ENCODE measurements around the gene GATM.

The GATM gene

DNA sequence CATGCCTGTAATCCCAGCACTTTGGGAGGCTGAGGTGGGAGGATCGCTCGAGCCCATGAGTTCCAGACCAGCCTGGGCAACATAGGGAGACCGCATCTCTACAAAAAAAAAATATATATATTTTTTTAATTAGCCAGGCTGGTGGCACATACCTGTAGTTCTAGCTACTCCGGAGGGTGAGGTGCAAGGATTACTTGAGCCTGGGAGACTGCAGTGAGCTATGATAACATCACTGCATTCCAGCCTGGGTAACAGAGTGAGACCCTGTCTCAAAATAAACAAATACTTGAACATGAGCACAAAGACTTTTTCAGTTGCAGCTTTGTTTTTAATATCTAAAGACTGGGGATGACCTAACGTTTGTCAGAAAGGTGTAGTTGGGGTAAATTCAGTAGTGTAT, 31.3 kb upstream of the GATM start:
- Histone ChIP-seq H3F3A (ENCODE audit: low read depth) (peaks cover 12% of the 10 kb centered on the region), H3K9ac (ENCODE audit: low read depth, low read length, poor library complexity, severe bottlenecking) (no peak overlapping the region), H3K27me3 (ENCODE audit: insufficient read depth, low read length, poor library complexity, severe bottlenecking) (no peaks in the 10 kb centered on the region), H3K79me2 (ENCODE audit: insufficient read depth, low read length) (peaks cover 36% of the 10 kb centered on the region), H3K9me3 (ENCODE audit: insufficient read depth, low read depth, low read length) (no peaks in the 10 kb centered on the region), H3K4me1 (ENCODE audit: insufficient read depth, low read length, poor library complexity, severe bottlenecking) (peaks cover 35% of the 10 kb centered on the region), H2AFZ (ENCODE audit: low read length) (no peak overlapping the region), H3K4me2 (ENCODE audit: low read depth, low read length, poor library complexity, severe bottlenecking) (no peak overlapping the region), H3K4me3 (ENCODE audit: low read length, poor library complexity, severe bottlenecking) (no peak overlapping the region), H4K20me1 (ENCODE audit: insufficient read depth, low read length, poor library complexity, severe bottlenecking) (peaks cover 57% of the 10 kb centered on the region), H3K9me2 (replicated peaks; ENCODE audit: low read depth, low read length) (no peaks in the 10 kb centered on the region), H3K36me3 (ENCODE audit: insufficient read depth, low read length) (peaks cover 32% of the 10 kb centered on the region; the same call in 1 of the 2 replicates)
- TF ChIP-seq EZH2phosphoT487 (IDR thresholded peaks at IDR 0.05; ENCODE audit: borderline replicate concordance) (no peak), CTCF (conservative IDR thresholded peaks at IDR 0.05; ENCODE audit: low read length) (no peak)

GRCh38 chr15:45407786-45408185, 29.4 kb upstream of the GATM start:
- Histone ChIP-seq H4K20me1 (ENCODE audit: insufficient read depth, low read length, poor library complexity, severe bottlenecking) (peaks cover 56% of the 10 kb centered on the region), H3K79me2 (ENCODE audit: insufficient read depth, low read length) (peaks cover 47% of the 10 kb centered on the region), H3K36me3 (ENCODE audit: insufficient read depth, low read length) (peaks cover 29% of the 10 kb centered on the region; the same call in 1 of the 2 replicates), H3K9me2 (replicated peaks; ENCODE audit: low read depth, low read length) (no peaks in the 10 kb centered on the region), H3K9me3 (ENCODE audit: insufficient read depth, low read depth, low read length) (no peaks in the 10 kb centered on the region), H3K27me3 (ENCODE audit: insufficient read depth, low read length, poor library complexity, severe bottlenecking) (no peaks in the 10 kb centered on the region), H3K4me2 (ENCODE audit: low read depth, low read length, poor library complexity, severe bottlenecking) (peak overlapping the region; percentile 10), H3F3A (ENCODE audit: low read depth) (peaks cover 4% of the 10 kb centered on the region; the same call in 1 of the 2 replicates), H2AFZ (ENCODE audit: low read length) (no peak overlapping the region), H3K4me3 (ENCODE audit: low read length, poor library complexity, severe bottlenecking) (no peak overlapping the region), H3K9ac (ENCODE audit: low read depth, low read length, poor library complexity, severe bottlenecking) (no peak overlapping the region), H3K4me1 (ENCODE audit: insufficient read depth, low read length, poor library complexity, severe bottlenecking) (peaks cover 27% of the 10 kb centered on the region)
- TF ChIP-seq EZH2phosphoT487 (IDR thresholded peaks at IDR 0.05; ENCODE audit: borderline replicate concordance) (no peak), CTCF (conservative IDR thresholded peaks at IDR 0.05; ENCODE audit: low read length) (no peak)

DNA sequence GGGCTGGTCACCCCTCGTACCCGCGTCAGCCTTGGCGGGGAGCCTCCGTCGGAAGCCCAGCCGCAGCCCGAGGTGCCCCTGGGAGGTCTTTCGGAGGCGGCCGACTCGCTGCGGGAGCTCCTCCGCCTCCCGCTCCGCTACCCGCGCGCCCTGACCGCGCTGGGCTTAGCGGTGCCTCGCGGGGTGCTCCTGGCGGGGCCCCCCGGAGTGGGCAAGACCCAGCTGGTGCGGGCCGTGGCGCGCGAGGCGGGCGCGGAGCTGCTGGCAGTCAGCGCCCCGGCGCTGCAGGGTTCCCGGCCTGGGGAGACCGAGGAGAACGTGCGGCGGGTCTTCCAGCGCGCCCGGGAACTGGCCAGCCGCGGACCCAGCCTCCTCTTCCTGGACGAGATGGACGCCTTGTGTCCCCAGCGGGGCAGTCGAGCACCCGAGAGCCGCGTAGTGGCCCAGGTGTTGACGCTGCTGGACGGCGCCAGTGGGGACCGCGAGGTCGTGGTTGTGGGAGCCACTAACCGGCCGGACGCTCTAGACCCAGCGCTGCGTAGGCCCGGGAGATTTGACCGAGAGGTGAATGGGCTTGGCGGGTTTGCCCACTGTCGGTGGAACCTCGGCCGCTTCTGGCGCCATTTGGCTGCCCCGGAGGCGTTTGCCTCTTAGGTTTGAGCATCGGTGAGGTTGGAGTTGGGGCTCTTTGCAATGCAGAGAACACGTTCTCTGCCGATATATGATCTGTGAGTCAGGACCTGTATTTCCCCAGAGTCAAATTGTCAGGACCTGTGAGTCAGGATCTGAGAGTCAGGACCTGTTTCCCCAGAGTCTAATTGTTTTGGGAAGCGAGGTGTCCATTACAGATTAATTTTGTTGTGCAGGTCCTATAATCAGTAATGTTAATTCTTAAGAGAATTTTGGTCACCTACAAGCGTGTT, 24.9 kb upstream of the GATM start:
- Histone ChIP-seq H3K4me2 (ENCODE audit: low read depth, low read length, poor library complexity, severe bottlenecking) (peak overlapping the region; percentile 88), H3K79me2 (ENCODE audit: insufficient read depth, low read length) (peaks cover 58% of the 10 kb centered on the region), H3K9me2 (replicated peaks; ENCODE audit: low read depth, low read length) (no peaks in the 10 kb centered on the region), H3K9me3 (ENCODE audit: insufficient read depth, low read depth, low read length) (no peaks in the 10 kb centered on the region), H3K36me3 (ENCODE audit: insufficient read depth, low read length) (peaks cover 10% of the 10 kb centered on the region; the same call in 1 of the 2 replicates), H4K20me1 (ENCODE audit: insufficient read depth, low read length, poor library complexity, severe bottlenecking) (peaks cover 46% of the 10 kb centered on the region), H3K9ac (ENCODE audit: low read depth, low read length, poor library complexity, severe bottlenecking) (peak overlapping the region; percentile 87), H3K4me1 (ENCODE audit: insufficient read depth, low read length, poor library complexity, severe bottlenecking) (peaks cover 27% of the 10 kb centered on the region), H2AFZ (ENCODE audit: low read length) (peak overlapping the region; percentile 88), H3K4me3 (ENCODE audit: low read length, poor library complexity, severe bottlenecking) (peak overlapping the region; percentile 91), H3K27me3 (ENCODE audit: insufficient read depth, low read length, poor library complexity, severe bottlenecking) (no peaks in the 10 kb centered on the region), H3F3A (ENCODE audit: low read depth) (no peaks in the 10 kb centered on the region)
- no peak for TF ChIP-seq CTCF (conservative IDR thresholded peaks at IDR 0.05; ENCODE audit: low read length)
- TF ChIP-seq EZH2phosphoT487 (IDR thresholded peaks at IDR 0.05; ENCODE audit: borderline replicate concordance), result no peak

Measured in Loucy (cell line).